GM18951 (cell line): Measurements from ENCODE around the gene OR13C9.

Experiments used
- POLR2A ChIP-seq: IDR thresholded peaks from 4 replicates; pipeline ENCODE4 v1.6.1; 2011; ENCODE audit warnings: mild to moderate bottlenecking; ENCODE audit not compliant: insufficient read length, insufficient read depth; ENCODE audit errors: extremely low read depth
- in situ Hi-C: fragments of 300-500 bp; cut with MboI; formaldehyde crosslinking; loops from one replicate; pipeline ENCODE4 v1.12.0; 2022; ENCODE audit warnings: low sequenced_read_pairs, mixed read lengths, inconsistent platforms; ENCODE audit not compliant: unreplicated experiment

The OR13C9 gene

GRCh38 chr9:104586496-104587180 lies 31.4 kb downstream of the OR13C9 start:
- no peak for TF ChIP-seq POLR2A
- in situ Hi-C loops = no loop called here

GRCh38 chr9:104580562-104580961 lies 37.4 kb downstream of the OR13C9 start:
- no peak for TF ChIP-seq POLR2A
- in situ Hi-C loops = no loop called here

GRCh38 chr9:104577263-104577662 lies 40.7 kb downstream of the OR13C9 start:
- in situ Hi-C loops = no loop called here
- no peak for TF ChIP-seq POLR2A

GRCh38 chr9:104575456-104575855 lies 42.5 kb downstream of the OR13C9 start:
- in situ Hi-C loops = no loop called here
- no peak for TF ChIP-seq POLR2A

GRCh38 chr9:104572612-104573011 lies 45.4 kb downstream of the OR13C9 start:
- TF ChIP-seq POLR2A = no peak
- in situ Hi-C loops = no loop called here

GRCh38 chr9:104568868-104569267 lies 49.1 kb downstream of the OR13C9 start, which contains the start of gene OR13C8:
OR13C8 (plus strand) TSS chr9:104569168; CDS start chr9:104569168, 0 bp downstream.
- no peak for TF ChIP-seq POLR2A
- in situ Hi-C loops = no loop called here
